Measurements from ENCODE around the gene DNAH17. TPM values are rescaled to one million over a fixed set of nuclear protein-coding genes. Genes with fewer than 3 reads are reported as not detected.

Gene DNAH17
- total and polyA plus RNA-seq, 8 donors = 0.64 to 7.2 (median 3.6) TPM

GRCh38 chr17:78568494-78569115 lies 8.6 kb downstream of the DNAH17 start:
- H3K27ac ChIP-seq = no peak overlapping the region
- H3K27me3 ChIP-seq = no peaks in the 10 kb centered on the region
- peak; percentile 76 for ATAC-seq
- no peak overlapping the region for H3K4me3 ChIP-seq
- no peaks in the 10 kb centered on the region for H3K36me3 ChIP-seq
- H3K9me3 ChIP-seq = no peaks in the 10 kb centered on the region
- TF ChIP-seq CTCF (IDR thresholded peaks at IDR 0.05) = no peak
- no peak for DNase-seq
- H3K4me1 ChIP-seq = peaks cover 0 to 12% of the 10 kb centered on the region in 2 donors
- intact Hi-C loops (cut with DNase I) = no loop called here

GRCh38 chr17:78567991-78568390 lies 9.2 kb downstream of the DNAH17 start:
- no peak overlapping the region for H3K27ac ChIP-seq
- no peaks in the 10 kb centered on the region for H3K36me3 ChIP-seq
- intact Hi-C loops (cut with DNase I) = no loop called here
- no peaks in the 10 kb centered on the region for H3K27me3 ChIP-seq
- DNase-seq = no peak
- H3K9me3 ChIP-seq = no peaks in the 10 kb centered on the region
- no peak for TF ChIP-seq CTCF (IDR thresholded peaks at IDR 0.05)
- ATAC-seq = no peak
- H3K4me1 ChIP-seq = peaks cover 0 to 12% of the 10 kb centered on the region in 2 donors
- no peak overlapping the region for H3K4me3 ChIP-seq

GRCh38 chr17:78566947-78567346 lies 10.2 kb downstream of the DNAH17 start:
- Histone ChIP-seq H3K9me3 (no peaks in the 10 kb centered on the region), H3K4me3 (no peak overlapping the region), H3K4me1 (peaks cover 0 to 12% of the 10 kb centered on the region in 2 donors), H3K36me3 (no peaks in the 10 kb centered on the region), H3K27ac (no peak overlapping the region), H3K27me3 (no peaks in the 10 kb centered on the region)
- DNase-seq (no peak), ATAC-seq (no peak)
- intact Hi-C loops (cut with DNase I) = no loop called here
- no peak for TF ChIP-seq CTCF (IDR thresholded peaks at IDR 0.05)

GRCh38 chr17:78563189-78564145 lies 13.7 kb downstream of the DNAH17 start:
- Histone ChIP-seq H3K9me3 (no peaks in the 10 kb centered on the region), H3K27me3 (no peaks in the 10 kb centered on the region), H3K4me3 (no peak overlapping the region), H3K27ac (no peak overlapping the region), H3K4me1 (peaks cover 0 to 8% of the 10 kb centered on the region in 2 donors), H3K36me3 (no peaks in the 10 kb centered on the region)
- no peak for TF ChIP-seq CTCF (IDR thresholded peaks at IDR 0.05)
- peak; percentile 22 for ATAC-seq
- peak in 1 of 4 donors; percentile 32 for DNase-seq
- intact Hi-C loops (cut with DNase I) = no loop called here

GRCh38 chr17:78562734-78563133 lies 14.5 kb downstream of the DNAH17 start:
- DNase-seq = no peak
- intact Hi-C loops (cut with DNase I) = no loop called here
- Histone ChIP-seq H3K4me3 (no peak overlapping the region), H3K27ac (no peak overlapping the region), H3K4me1 (peaks cover 0 to under 1% of the 10 kb centered on the region in 2 donors), H3K27me3 (no peaks in the 10 kb centered on the region), H3K9me3 (no peaks in the 10 kb centered on the region), H3K36me3 (no peaks in the 10 kb centered on the region)
- TF ChIP-seq CTCF (IDR thresholded peaks at IDR 0.05) = no peak
- no peak for ATAC-seq
